ENCODE measurements around the gene NEK3.
A peak's percentile ranks its signal among the peaks of the same experiment; 100 is the strongest.
"Not testable (repeated sequence)": the region's sequence is repeated elsewhere in the genome, so short reads cannot be mapped to it uniquely, and the experiment has no call there.

Gene NEK3

DNA sequence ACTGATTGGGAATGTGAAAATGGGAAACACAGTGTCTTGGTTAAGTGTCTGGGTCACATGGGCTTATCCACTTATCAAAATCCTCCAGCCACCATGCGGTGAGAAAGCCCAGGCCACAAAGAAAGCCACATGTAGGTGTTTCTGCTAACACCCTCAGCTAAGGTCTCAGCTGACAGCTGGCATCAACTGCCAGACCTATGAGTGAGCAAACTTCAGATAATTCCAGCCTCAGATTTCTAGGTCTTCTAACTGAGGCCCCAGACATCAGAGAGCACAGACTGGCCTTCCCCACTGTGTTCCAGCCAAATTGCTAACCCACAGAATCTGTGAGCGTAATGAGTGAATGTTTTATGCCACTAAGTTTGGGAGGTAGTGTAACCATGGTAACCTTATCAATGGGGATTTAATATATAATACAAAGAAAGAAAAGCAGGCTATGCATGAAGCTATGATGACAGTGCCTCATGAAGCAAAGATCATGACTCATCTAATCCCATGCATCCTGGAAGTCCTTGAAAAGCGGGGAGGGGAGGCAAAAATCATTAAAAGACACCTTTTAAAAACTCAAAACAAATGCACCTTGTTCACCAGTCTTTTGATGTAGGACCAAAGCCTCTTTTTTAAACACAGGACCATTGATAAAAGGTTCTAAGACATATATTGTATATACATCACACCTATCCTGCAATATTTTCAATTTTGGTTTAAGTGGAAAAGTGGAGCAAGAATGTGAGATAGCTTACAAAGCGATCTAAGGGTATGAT is 28.2 kb upstream of the NEK3 start:
- DNase-seq (ENCODE audit: low spot score in 2 of 2); H3K27me3 Mint-ChIP-seq; H3K9me3 Mint-ChIP-seq: not testable (repeated sequence)
- ATAC-seq (replicated peaks; ENCODE audit: extremely low read depth, poor library complexity, severe bottlenecking): peak; percentile 86
- Mint-ChIP-seq H3K27ac (ENCODE audit: low read depth) (peak overlapping the region; percentile 55), H3K4me3 (peak overlapping the region; percentile 18), H3K36me3 (ENCODE audit: insufficient read depth) (peaks cover 33% of the 10 kb centered on the region), H3K4me1 (peaks cover 18% of the 10 kb centered on the region)

DNA sequence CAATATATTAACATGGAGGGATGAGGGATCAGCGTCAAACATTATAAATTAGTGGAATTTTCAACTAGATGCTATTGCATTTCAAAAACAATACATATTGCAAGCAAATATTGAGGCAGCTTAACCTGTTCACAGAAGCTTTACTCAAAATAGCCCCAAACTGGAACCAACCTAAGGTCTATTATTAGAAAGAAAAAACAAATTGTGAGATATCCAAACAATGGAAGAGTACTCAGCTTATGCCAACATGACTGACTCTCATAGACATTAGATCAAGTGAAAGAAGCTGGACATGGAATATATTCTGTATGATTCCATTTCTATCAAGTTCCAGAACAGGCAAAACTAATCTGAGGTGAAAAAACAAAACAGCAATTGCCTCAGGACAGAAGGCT is 27.6 kb upstream of the NEK3 start:
- H3K36me3 Mint-ChIP-seq (ENCODE audit: insufficient read depth): peaks cover 39% of the 10 kb centered on the region

DNA sequence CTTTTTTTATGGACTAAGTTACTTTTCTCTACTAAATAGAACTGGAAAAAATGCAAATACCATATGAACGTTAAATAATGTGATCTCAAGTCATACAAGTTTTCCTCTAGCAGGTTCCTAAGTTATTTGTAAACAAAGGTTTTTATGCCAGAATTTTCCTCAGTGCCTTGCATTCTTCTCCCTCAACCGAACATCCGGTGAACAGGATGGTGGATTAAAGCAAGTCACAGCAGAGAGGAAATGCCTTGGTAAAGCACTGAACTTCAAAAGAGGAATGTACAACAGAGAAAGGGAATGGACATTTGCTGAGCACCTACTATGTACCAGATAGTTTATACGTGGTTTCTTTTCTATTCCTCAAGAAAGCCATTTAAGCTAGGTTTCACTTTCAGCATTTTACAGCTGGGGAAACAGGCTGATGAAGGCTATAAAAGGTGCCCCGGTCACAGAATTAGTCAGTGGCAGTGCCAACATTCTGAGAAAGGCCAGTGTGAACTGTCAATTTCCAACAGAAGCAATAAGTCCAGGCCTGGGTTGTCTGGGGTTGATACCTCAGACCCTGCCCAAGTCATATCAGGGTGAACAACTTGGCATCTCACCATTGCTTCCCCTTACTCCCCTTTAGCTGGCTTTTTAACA is 22.0 kb upstream of the NEK3 start:
- DNase-seq (ENCODE audit: low spot score in 2 of 2); H3K27me3 Mint-ChIP-seq; H3K9me3 Mint-ChIP-seq; ATAC-seq (replicated peaks; ENCODE audit: extremely low read depth, poor library complexity, severe bottlenecking); H3K27ac Mint-ChIP-seq (ENCODE audit: low read depth); H3K4me3 Mint-ChIP-seq; H3K4me1 Mint-ChIP-seq: not testable (repeated sequence)
- peaks cover 41% of the 10 kb centered on the region for H3K36me3 Mint-ChIP-seq (ENCODE audit: insufficient read depth)

More for the DNA sequence above, 27.6 kb upstream of the NEK3 start:
- DNase-seq (ENCODE audit: low spot score in 2 of 2) (no peak), ATAC-seq (replicated peaks; ENCODE audit: extremely low read depth, poor library complexity, severe bottlenecking) (no peak)
- Mint-ChIP-seq H3K4me1 (peaks cover 18% of the 10 kb centered on the region), H3K9me3 (no peaks in the 10 kb centered on the region), H3K27ac (ENCODE audit: low read depth) (no peak overlapping the region), H3K27me3 (no peaks in the 10 kb centered on the region), H3K4me3 (no peak overlapping the region)

DNA sequence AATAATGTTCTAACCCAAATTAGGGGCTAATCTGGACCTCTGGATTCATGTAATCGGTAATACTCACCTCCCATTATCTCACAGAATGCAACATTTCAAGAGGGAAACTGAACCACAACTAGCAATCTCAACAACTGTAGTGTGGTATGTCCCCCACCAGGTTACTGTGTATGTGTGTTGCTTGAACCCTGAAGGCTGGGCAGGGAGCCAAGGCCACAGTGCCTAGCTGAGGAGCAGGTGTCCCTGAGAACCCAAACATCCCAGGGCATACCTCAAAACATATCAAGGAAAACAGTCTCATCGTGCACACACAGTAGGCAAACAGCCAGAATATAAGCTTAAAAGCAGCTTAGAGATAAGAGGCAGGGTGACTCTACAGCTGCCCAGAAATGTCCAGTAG is 20.5 kb upstream of the NEK3 start:
- no peaks in the 10 kb centered on the region for H3K4me1 Mint-ChIP-seq
- H3K27ac Mint-ChIP-seq (ENCODE audit: low read depth): no peak overlapping the region
- no peak overlapping the region for H3K4me3 Mint-ChIP-seq
- no peaks in the 10 kb centered on the region for H3K27me3 Mint-ChIP-seq
- no peaks in the 10 kb centered on the region for H3K9me3 Mint-ChIP-seq
- ATAC-seq (replicated peaks; ENCODE audit: extremely low read depth, poor library complexity, severe bottlenecking) (no peak), DNase-seq (ENCODE audit: low spot score in 2 of 2) (no peak)
- H3K36me3 Mint-ChIP-seq (ENCODE audit: insufficient read depth): peaks cover 33% of the 10 kb centered on the region

DNA sequence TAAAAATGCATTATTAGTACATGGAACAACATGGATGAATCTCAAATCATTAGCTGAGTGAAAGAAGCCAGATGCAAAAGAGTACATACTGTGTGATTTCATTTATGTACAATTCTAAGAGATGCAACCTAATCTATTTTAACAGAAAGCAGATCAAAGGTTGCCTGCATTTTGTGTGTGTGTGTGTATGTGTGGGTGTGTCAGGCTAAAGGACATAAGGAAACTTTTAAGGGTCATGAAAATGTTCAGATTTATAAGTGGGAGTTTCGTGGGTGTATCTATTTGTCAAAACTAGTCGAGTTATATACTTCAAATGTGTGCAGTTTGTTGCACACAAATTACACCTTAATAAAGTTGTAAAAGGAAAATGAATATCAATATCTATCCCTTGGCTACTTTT is 17.9 kb upstream of the NEK3 start:
- DNase-seq (ENCODE audit: low spot score in 2 of 2): no peak
- Mint-ChIP-seq H3K27me3 (no peaks in the 10 kb centered on the region), H3K4me3 (no peak overlapping the region), H3K4me1 (no peaks in the 10 kb centered on the region), H3K27ac (ENCODE audit: low read depth) (no peak overlapping the region), H3K9me3 (no peaks in the 10 kb centered on the region), H3K36me3 (ENCODE audit: insufficient read depth) (peaks cover 21% of the 10 kb centered on the region)
- ATAC-seq (replicated peaks; ENCODE audit: extremely low read depth, poor library complexity, severe bottlenecking): no peak

DNA sequence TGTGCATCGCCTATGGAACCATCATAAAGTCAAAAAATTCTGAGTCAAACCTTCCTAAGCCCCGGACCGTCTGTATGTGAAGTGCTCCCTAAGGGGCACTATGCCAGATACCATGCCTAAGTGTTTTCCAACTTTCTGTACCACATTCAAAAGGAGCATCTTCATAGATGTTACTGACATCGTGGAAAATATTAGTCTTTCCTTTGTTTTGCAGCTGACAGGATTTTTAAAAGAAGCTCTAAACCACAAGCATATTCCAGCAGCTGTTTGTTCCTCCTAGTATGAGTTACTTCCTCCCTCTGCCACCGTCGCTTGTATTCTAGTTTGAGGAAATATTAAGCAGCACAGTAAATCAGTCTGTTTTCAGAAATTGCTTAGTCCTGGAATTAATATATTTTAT is 14.6 kb upstream of the NEK3 start:
- H3K27me3 Mint-ChIP-seq; DNase-seq (ENCODE audit: low spot score in 2 of 2); H3K4me3 Mint-ChIP-seq; ATAC-seq (replicated peaks; ENCODE audit: extremely low read depth, poor library complexity, severe bottlenecking); H3K9me3 Mint-ChIP-seq; H3K4me1 Mint-ChIP-seq; H3K27ac Mint-ChIP-seq (ENCODE audit: low read depth): not testable (repeated sequence)
- peaks cover 28% of the 10 kb centered on the region for H3K36me3 Mint-ChIP-seq (ENCODE audit: insufficient read depth)

DNA sequence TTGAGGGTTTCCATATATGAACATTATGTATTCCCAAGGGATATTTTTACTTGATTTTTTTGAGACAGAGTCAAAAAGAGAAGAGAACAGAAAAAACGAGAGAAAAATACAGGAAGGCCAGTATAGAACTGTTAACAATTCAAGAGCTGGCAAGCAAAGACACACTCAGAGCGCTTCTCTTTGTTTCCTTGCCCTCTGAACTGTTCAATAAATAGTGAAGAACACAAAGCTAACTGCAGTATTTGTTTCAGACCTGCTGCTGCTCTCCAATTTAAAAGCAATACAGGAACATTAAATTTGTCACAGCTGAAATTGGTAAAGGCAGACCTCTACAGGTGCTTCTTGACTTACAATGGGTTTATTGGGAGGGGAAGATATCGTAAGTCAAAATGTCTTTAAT is 14.0 kb upstream of the NEK3 start:
- Mint-ChIP-seq H3K27me3 (no peaks in the 10 kb centered on the region), H3K36me3 (ENCODE audit: insufficient read depth) (peaks cover 34% of the 10 kb centered on the region), H3K4me3 (no peak overlapping the region), H3K27ac (ENCODE audit: low read depth) (no peak overlapping the region), H3K9me3 (no peaks in the 10 kb centered on the region), H3K4me1 (no peaks in the 10 kb centered on the region)
- DNase-seq (ENCODE audit: low spot score in 2 of 2) (no peak), ATAC-seq (replicated peaks; ENCODE audit: extremely low read depth, poor library complexity, severe bottlenecking) (no peak)

DNA sequence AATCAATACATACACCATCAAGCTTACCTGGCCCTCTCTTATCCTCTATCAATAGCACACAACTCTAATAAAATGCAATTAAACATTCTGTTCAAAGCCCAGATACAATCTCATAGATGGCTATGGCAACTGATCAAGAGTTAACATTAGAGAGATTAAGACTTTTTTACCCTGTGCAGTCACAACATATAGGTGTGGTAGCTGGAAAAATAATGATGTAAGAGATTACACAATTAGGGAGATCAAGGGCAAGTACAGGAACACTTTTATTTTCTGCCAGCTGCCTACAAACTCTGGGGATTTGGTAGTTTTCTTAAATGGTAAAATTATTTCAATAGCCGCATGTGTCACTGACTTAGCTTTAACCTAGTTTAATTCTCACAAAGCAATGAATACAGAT is 12.3 kb upstream of the NEK3 start:
- peaks cover 34% of the 10 kb centered on the region for H3K36me3 Mint-ChIP-seq (ENCODE audit: insufficient read depth)
- ATAC-seq (replicated peaks; ENCODE audit: extremely low read depth, poor library complexity, severe bottlenecking); H3K4me1 Mint-ChIP-seq; H3K4me3 Mint-ChIP-seq; H3K27ac Mint-ChIP-seq (ENCODE audit: low read depth); DNase-seq (ENCODE audit: low spot score in 2 of 2); H3K9me3 Mint-ChIP-seq; H3K27me3 Mint-ChIP-seq: not testable (repeated sequence)

DNA sequence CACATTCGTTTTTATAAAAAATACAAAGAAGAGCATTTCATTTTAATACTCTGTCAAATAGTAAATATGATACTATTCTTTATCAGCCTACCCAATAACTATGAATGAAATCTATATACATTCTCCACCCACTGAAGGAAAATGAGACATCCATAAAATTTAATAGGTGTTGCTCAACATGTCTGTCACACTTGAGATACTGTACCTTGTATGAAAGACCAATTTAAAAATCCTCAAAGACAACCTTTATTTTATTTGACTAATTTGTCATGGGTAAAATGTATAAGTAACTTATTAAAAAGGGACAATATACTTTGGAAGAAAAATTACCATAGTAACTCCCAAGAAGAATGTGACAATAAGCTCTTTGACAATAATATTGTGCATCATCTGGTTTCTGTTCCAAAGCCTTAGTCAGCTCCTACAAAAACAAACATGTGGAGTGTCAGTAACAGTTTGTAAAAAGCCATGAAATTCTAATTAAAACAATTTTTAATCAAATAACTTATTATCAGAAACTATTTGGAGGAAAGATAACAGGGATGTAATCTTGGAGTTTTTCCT is 11.5 kb upstream of the NEK3 start:
- H3K36me3 Mint-ChIP-seq (ENCODE audit: insufficient read depth): peaks cover 36% of the 10 kb centered on the region
- H3K4me3 Mint-ChIP-seq; DNase-seq (ENCODE audit: low spot score in 2 of 2); H3K27ac Mint-ChIP-seq (ENCODE audit: low read depth); H3K9me3 Mint-ChIP-seq; H3K4me1 Mint-ChIP-seq; ATAC-seq (replicated peaks; ENCODE audit: extremely low read depth, poor library complexity, severe bottlenecking); H3K27me3 Mint-ChIP-seq: not testable (repeated sequence)

DNA sequence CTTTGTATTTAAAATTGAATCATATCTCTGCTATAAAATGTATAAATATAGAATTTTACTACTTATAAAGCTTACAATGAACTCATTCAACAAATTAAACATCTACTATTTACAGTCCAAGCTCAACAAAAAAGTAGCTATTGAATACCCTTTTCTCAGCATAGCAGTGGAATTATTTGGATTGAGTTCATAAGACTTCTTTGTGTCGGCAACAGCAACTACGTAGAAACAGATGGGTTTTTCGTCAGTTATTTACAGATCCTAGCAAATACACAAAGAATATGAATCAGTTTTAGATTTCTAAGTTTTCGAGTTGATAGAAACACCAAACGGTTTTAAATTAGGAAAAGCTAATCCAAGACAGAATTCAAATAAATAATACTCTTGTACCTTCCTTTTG is 10.4 kb upstream of the NEK3 start:
- Mint-ChIP-seq H3K4me1 (no peaks in the 10 kb centered on the region), H3K9me3 (no peaks in the 10 kb centered on the region), H3K4me3 (no peak overlapping the region), H3K27ac (ENCODE audit: low read depth) (no peak overlapping the region), H3K36me3 (ENCODE audit: insufficient read depth) (peaks cover 35% of the 10 kb centered on the region), H3K27me3 (no peaks in the 10 kb centered on the region)
- DNase-seq (ENCODE audit: low spot score in 2 of 2) (no peak), ATAC-seq (replicated peaks; ENCODE audit: extremely low read depth, poor library complexity, severe bottlenecking) (no peak)

DNA sequence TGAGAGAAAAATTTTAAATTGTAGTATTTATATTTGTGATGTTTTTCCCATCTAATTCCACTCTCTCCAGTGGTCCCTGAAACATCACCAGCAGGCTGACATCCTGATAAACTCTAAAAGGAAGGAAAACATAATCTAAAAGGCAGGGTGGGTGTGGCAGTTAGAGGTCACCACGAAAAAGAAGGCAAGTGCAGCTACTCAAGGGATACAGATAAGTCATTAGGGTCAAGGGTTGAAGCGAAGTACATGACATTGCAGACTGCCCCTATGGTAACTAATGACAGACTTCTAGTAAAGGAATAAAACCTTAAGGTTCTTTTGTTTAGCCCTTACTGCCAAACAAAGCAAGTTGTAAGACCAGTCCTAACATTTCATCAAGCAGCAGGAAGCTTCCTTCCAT is 6.0 kb upstream of the NEK3 start:
- H3K9me3 Mint-ChIP-seq: no peaks in the 10 kb centered on the region
- DNase-seq (ENCODE audit: low spot score in 2 of 2) (no peak), ATAC-seq (replicated peaks; ENCODE audit: extremely low read depth, poor library complexity, severe bottlenecking) (no peak)
- H3K27ac Mint-ChIP-seq (ENCODE audit: low read depth): no peak overlapping the region
- H3K4me1 Mint-ChIP-seq: no peaks in the 10 kb centered on the region
- no peaks in the 10 kb centered on the region for H3K27me3 Mint-ChIP-seq
- H3K4me3 Mint-ChIP-seq: no peak overlapping the region
- peaks cover 23% of the 10 kb centered on the region for H3K36me3 Mint-ChIP-seq (ENCODE audit: insufficient read depth)

DNA sequence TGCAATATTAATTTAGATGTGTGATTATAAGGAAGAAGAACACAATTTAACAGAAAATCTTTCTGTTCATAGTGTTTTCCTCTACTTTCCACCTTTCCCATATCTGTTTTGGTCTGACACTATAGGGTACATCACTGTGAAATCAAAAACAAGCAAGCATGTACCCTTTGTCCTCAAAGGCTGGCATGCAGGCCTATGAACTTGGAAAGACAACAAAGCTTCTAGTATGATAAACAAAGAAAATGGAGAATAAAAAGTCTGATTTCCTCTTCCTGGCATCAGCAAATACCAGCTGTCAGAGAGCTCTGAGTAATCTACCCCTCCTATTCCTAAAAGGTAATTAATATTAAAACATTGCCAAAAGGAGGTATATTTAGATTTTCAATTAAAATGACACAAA is 5.6 kb upstream of the NEK3 start:
- Mint-ChIP-seq H3K36me3 (ENCODE audit: insufficient read depth) (peaks cover 18% of the 10 kb centered on the region), H3K4me1 (peaks cover 2% of the 10 kb centered on the region), H3K9me3 (no peaks in the 10 kb centered on the region), H3K4me3 (no peak overlapping the region), H3K27me3 (no peaks in the 10 kb centered on the region), H3K27ac (ENCODE audit: low read depth) (no peak overlapping the region)
- ATAC-seq (replicated peaks; ENCODE audit: extremely low read depth, poor library complexity, severe bottlenecking) (no peak), DNase-seq (ENCODE audit: low spot score in 2 of 2) (no peak)

DNA sequence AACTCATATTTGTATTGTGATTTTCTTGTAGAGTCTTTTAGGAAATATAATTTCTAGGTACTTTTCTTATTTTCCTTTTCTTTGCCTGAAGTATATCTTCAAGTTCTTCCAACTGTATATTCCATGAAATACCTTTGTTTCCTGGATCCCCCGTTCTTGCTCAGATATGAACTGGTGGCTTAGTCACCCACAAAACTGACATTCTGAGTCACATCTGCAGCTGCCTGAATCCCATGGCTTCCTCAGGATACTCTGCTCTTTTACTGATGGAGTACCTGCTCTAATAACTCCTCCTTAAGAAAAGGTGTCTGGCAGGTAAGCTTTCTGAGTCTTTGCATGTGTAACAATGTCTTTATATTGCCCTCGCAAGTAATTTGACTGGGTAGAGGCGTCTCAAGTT is 4.5 kb upstream of the NEK3 start:
- H3K27me3 Mint-ChIP-seq; H3K27ac Mint-ChIP-seq (ENCODE audit: low read depth); ATAC-seq (replicated peaks; ENCODE audit: extremely low read depth, poor library complexity, severe bottlenecking); H3K4me1 Mint-ChIP-seq; H3K9me3 Mint-ChIP-seq; DNase-seq (ENCODE audit: low spot score in 2 of 2); H3K4me3 Mint-ChIP-seq: not testable (repeated sequence)
- peaks cover 14% of the 10 kb centered on the region for H3K36me3 Mint-ChIP-seq (ENCODE audit: insufficient read depth)

Data from central memory CD8-positive, alpha-beta T cell (primary cell).